PFSK-1 (cell line): ENCODE results near the gene TNFSF13B.

ENCODE experiments used
- FOXP2 ChIP-seq: optimal IDR thresholded peaks from 2 replicates; pipeline ENCODE3; 2011; ENCODE audit warnings: borderline replicate concordance, control low read depth, inconsistent platforms; ENCODE audit not compliant: insufficient read depth; ENCODE audit errors: extremely low read length, extremely low read depth
- POLR2AphosphoS5 ChIP-seq: IDR thresholded peaks from 2 replicates; pipeline ENCODE4 v1.6.1; 2012; ENCODE audit warnings: low read depth, mild to moderate bottlenecking, control low read depth, low read length, moderate library complexity
- SIN3A ChIP-seq: IDR thresholded peaks from 2 replicates; pipeline ENCODE4 v1.6.1; 2012; ENCODE audit warnings: mild to moderate bottlenecking, low read length, moderate library complexity, borderline replicate concordance; ENCODE audit not compliant: insufficient read depth
- TAF1 ChIP-seq: IDR thresholded peaks from 2 replicates; pipeline ENCODE4 v1.6.1; 2012; ENCODE audit warnings: low read length, control low read depth, borderline replicate concordance; ENCODE audit not compliant: insufficient read depth
- TF ChIP-seq, protein P1 (sequence below), 2 experiments: IDR thresholded peaks; 2 replicates each; pipeline versions ENCODE4 v1.6.1 to v1.8.0; 2011 to 2012; ENCODE audit warnings: low read depth in 2 of 2, low read length in 2 of 2, control low read depth in 1 of 2, inconsistent platforms in 1 of 2, mild to moderate bottlenecking in 1 of 2, moderate library complexity in 1 of 2; ENCODE audit not compliant: insufficient read depth in 1 of 2

Gene TNFSF13B

GRCh38 chr13:108315273-108315672, 45.8 kb downstream of the TNFSF13B start:
- TF ChIP-seq SIN3A = no peak
- no peak for TF ChIP-seq FOXP2
- TF ChIP-seq, protein P1, sequence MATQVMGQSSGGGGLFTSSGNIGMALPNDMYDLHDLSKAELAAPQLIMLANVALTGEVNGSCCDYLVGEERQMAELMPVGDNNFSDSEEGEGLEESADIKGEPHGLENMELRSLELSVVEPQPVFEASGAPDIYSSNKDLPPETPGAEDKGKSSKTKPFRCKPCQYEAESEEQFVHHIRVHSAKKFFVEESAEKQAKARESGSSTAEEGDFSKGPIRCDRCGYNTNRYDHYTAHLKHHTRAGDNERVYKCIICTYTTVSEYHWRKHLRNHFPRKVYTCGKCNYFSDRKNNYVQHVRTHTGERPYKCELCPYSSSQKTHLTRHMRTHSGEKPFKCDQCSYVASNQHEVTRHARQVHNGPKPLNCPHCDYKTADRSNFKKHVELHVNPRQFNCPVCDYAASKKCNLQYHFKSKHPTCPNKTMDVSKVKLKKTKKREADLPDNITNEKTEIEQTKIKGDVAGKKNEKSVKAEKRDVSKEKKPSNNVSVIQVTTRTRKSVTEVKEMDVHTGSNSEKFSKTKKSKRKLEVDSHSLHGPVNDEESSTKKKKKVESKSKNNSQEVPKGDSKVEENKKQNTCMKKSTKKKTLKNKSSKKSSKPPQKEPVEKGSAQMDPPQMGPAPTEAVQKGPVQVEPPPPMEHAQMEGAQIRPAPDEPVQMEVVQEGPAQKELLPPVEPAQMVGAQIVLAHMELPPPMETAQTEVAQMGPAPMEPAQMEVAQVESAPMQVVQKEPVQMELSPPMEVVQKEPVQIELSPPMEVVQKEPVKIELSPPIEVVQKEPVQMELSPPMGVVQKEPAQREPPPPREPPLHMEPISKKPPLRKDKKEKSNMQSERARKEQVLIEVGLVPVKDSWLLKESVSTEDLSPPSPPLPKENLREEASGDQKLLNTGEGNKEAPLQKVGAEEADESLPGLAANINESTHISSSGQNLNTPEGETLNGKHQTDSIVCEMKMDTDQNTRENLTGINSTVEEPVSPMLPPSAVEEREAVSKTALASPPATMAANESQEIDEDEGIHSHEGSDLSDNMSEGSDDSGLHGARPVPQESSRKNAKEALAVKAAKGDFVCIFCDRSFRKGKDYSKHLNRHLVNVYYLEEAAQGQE (IDR thresholded peaks at IDR 0.05; ENCODE audit: insufficient read depth in 1 of 2, low read depth in 2 of 2, low read length in 2 of 2) = no peak
- no peak for TF ChIP-seq POLR2AphosphoS5
- no peak for TF ChIP-seq TAF1

GRCh38 chr13:108315991-108316390, 46.5 kb downstream of the TNFSF13B start:
- TF ChIP-seq FOXP2 (no peak), SIN3A (no peak), TAF1 (no peak), POLR2AphosphoS5 (no peak)
- TF ChIP-seq, protein P1 (IDR thresholded peaks at IDR 0.05; ENCODE audit: insufficient read depth in 1 of 2, low read depth in 2 of 2, low read length in 2 of 2) = no peak

- TF ChIP-seq SIN3A = no peak
- no peak for TF ChIP-seq FOXP2
- TF ChIP-seq TAF1 = no peak
- TF ChIP-seq, protein P1 (IDR thresholded peaks at IDR 0.05; ENCODE audit: insufficient read depth in 1 of 2, low read depth in 2 of 2, low read length in 2 of 2) = no peak
- no peak for TF ChIP-seq POLR2AphosphoS5
These were observed 46.9 kb downstream of the TNFSF13B start for GRCh38 chr13:108316413-108316812.

GRCh38 chr13:108322206-108322824, 52.8 kb downstream of the TNFSF13B start:
- TF ChIP-seq, protein P1 (IDR thresholded peaks at IDR 0.05; ENCODE audit: insufficient read depth in 1 of 2, low read depth in 2 of 2, low read length in 2 of 2) = no peak
- TF ChIP-seq POLR2AphosphoS5 (no peak), TAF1 (no peak), SIN3A (no peak), FOXP2 (no peak)

GRCh38 chr13:108323031-108323430, 53.5 kb downstream of the TNFSF13B start:
- TF ChIP-seq FOXP2 = no peak
- TF ChIP-seq TAF1 = no peak
- TF ChIP-seq SIN3A = no peak
- no peak for TF ChIP-seq POLR2AphosphoS5
- TF ChIP-seq, protein P1 (IDR thresholded peaks at IDR 0.05; ENCODE audit: insufficient read depth in 1 of 2, low read depth in 2 of 2, low read length in 2 of 2) = no peak
